ENCODE measurements around the gene ADGRL3.

ADGRL3 gene

DNA sequence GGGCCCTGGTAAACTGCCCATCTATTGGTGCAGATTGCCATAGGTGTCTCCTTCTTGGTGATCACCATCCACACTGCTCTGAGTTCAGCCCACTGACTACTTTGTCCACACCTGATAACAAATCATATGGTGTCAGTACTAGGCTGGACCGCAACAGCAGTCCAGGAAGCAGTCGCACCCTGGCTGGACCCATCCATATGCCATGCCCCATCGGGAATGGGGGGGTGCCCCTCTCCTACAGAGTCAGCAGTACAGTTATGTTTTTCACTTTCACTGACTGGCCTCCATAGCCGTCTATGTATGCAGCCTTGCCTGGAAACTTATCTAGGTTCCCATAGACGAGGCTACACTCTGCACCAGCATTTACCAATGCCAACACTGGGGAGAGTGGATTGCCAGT is 226.1 kb downstream of the ADGRL3 start:
- no peak for DNase-seq (ENCODE audit: low read depth)

DNA sequence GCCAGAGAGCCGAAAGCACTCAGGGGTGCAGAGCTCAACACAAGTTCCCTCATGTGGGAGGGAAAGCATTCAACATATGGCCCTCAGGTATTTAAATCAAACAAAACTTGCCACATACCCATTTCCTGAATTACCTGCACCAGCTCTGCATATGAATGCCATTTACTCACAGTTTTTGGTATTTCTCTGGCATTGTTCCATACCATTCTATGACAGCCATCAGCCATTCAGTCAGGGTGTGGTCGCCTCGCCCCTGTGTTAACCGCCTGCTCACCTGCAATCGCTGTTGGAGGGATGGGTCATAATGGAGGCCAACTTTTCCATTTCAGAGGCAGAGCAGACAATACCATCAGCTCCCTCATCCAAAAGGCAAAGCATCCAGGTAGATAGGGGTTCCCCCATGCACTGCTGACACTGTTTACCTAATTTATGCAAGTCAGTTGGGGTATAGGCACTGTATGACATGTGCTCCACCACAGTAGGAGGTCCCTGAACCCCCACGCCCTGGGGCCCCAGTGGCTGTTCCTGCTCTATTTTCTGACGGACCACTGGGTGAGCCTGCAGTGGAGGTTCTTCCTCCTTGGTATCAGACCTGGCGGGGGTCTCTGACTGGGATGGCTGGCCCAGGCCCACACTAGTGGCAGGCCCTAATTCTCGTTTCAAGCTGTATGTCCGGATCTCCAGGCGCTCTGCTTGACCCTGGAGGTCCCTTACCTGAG is 227.1 kb downstream of the ADGRL3 start:
- no peak for DNase-seq (ENCODE audit: low read depth)

GRCh38 chr4:61427818-61428495 is 227.8 kb downstream of the ADGRL3 start:
- DNase-seq (ENCODE audit: low read depth) = no peak

DNA sequence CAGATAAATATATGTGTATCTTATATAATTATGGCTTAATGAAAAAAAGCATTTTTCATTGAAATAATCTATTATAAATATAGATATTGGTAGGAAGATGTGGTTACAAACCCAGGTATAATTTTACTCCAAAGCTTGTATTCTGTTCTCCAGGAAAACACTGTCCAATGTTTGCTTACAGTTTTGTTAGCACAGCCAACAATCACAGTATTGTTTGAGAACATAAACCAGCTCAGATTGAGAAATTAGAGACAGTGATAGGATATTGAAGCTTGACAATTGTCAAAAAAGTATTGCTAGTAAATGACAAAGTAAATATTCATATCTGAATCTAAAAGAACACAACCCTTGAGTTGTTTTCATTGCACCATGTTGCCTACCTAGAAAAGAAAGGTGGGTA is 228.8 kb downstream of the ADGRL3 start:
- no peak for DNase-seq (ENCODE audit: low read depth)

- no peak for DNase-seq (ENCODE audit: low read depth)
Observed at GRCh38 chr4:61431131-61431530, 231.0 kb downstream of the ADGRL3 start.

- DNase-seq (ENCODE audit: low read depth) = no peak
Observed at GRCh38 chr4:61437923-61438322, 237.8 kb downstream of the ADGRL3 start.

GRCh38 chr4:61440321-61440720 is 240.2 kb downstream of the ADGRL3 start:
- no peak for DNase-seq (ENCODE audit: low read depth)

- no peak for DNase-seq (ENCODE audit: low read depth)
Observed at GRCh38 chr4:61442936-61443335, 242.8 kb downstream of the ADGRL3 start.

GRCh38 chr4:61443813-61444510 is 243.8 kb downstream of the ADGRL3 start:
- peak; percentile 66 for DNase-seq (ENCODE audit: low read depth)

DNA sequence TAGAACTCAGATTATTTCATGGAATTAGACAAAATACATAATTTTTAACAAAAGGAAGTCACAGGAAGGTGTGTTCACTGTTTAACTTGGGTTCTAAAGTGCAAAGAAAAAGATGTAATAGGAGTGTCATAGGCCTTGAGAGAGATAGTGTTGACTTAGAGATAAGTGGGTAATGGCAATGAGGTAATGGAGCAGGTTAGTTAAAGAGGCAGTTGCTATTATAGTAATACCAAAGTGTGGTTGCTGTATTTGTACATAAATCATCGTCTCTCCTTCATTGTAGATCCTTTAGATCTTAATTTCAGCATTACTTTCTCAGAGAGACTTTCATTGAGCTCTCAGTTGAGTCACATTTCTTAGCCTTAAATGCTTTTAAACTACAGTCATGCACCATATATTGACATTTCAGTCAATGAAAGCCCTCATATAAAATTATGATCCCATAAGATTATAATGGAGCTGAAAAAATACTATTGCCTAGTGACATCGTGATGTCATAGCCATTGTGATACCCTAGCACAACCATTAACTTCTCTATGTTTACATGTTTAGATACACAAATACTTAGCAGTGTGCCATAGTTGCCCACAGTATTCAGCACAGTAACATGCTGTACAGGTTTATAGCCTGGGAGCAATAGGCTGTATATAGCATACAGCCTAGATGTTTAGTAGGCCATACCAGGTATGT is 245.4 kb downstream of the ADGRL3 start:
- no peak for DNase-seq (ENCODE audit: low read depth)

GRCh38 chr4:61446941-61447340 is 246.8 kb downstream of the ADGRL3 start:
- no peak for DNase-seq (ENCODE audit: low read depth)

DNA sequence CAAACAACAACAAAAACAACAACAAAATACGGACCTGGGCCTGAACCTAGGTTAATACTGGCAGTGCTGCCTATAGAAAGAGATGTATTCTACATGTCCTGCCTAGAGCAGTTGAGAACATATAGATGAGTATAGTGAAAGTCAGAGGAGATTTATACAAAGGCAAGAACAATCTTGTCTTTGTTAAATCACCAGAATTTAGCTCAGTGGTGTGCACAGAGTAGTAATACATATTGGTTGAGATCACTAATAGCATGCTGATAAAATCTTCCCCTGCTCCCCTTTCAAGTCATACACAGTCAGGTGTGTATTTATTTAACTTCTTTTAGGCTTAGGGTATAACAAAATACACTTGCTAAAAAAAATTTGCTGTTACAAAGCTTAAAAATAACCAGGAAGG is 247.8 kb downstream of the ADGRL3 start:
- DNase-seq (ENCODE audit: low read depth) = no peak

DNA sequence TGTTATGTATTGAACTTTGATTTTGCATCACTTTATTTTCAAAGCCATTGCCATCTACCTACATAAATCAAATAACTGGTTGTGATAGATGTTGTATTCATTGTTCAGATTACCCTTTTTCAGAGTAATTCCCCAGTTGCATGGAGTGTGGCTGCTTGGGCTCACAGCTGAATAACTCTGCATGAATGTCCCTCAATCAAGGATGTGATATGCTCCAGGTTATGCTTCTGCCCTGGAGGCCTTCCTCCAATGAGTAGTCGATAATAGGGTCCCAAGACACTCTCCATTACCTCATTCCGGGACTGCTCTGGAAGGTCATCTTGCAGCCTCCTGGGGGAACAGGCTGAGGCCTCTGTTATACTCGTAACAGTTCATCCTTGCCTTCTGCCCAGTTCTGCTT is 251.8 kb downstream of the ADGRL3 start:
- no peak for DNase-seq (ENCODE audit: low read depth)

DNA sequence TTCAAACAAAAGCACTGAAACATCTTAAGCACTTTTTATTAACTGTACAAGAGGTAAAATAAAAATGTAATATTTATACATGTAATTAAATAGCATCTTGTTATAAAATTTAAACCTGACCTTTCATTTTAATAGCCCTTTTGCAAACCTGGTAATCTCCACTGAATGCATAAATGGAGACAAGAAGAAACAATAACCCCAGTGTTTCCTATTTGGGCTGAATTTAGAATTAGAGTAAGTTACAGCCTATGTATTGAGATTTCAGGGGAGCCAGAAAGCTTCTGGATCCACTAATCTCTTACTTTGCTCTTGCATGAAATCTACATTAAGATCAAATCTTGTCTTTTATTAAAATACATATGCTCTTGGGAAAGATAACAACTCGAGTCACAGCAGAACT is 261.8 kb downstream of the ADGRL3 start:
- DNase-seq (ENCODE audit: low read depth) = no peak

DNA sequence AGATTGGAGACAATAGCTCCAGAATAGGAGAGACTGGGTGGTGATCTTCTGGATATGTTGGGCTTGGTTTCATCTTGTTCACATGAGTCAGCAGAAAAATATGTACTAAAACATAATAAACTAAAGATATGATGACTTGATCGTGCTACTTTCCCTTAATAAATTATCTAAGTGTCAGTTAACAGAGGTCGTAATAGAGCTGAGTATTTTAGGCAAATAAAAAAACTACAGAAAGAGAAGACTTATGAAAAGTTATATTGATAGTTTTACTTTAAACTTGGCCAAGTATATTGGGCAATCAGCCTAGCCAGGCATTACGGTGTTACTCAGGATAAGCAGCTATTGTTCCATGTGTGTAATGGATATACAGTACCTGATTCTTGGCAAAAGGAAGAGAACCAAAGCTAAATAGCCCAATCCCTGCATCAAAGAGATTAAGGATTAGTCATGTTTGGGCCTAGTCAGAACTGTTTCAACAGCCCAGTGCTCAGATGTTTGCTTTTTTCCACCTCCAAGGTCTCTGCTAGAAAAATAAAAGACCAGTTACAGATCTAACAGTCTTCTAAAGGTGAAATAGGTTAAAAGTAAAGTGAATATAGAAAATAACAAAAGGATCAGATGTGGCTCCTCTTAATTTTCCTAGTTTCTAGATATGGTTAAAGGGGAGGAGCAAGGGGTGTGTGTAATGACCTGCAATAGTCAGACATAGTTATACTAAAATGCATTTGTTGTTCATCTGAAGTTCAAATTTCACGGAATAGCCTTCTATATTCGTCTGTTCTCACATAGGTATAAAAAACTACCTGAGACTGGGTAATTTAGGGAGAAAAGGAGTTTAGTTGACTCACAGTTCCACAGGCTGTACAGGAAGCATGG is 262.6 kb downstream of the ADGRL3 start:
- DNase-seq (ENCODE audit: low read depth) = peak; percentile 31

- peak; percentile 44 for DNase-seq (ENCODE audit: low read depth)
Observed at GRCh38 chr4:61468024-61468720, 268.0 kb downstream of the ADGRL3 start.

- DNase-seq (ENCODE audit: low read depth) = no peak
Observed at GRCh38 chr4:61473306-61473705, 273.2 kb downstream of the ADGRL3 start.

GRCh38 chr4:61478340-61478739 is 278.2 kb downstream of the ADGRL3 start:
- DNase-seq (ENCODE audit: low read depth) = no peak

GRCh38 chr4:61485056-61485455 is 284.9 kb downstream of the ADGRL3 start:
- no peak for DNase-seq (ENCODE audit: low read depth)

GRCh38 chr4:61489927-61490326 is 289.8 kb downstream of the ADGRL3 start:
- DNase-seq (ENCODE audit: low read depth) = no peak

DNA sequence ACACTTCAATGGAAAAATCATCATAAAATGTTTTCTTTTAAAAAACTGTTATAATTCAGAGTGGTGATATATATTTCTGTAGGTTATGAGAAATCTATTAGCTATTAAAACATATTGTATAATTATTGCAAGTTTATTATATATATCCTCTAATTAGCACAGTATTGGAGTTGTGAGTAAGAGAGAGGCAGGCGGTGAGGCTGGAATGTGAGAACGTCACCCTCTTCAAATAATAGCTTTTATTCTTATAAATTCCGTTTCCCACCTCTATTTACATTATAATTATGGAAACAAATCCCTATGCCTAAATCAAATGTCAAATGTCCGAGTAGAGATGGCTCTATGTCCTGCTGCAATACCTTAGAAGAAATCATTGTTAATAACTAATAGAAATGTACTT is 292.9 kb downstream of the ADGRL3 start:
- no peak for DNase-seq (ENCODE audit: low read depth)
